Activated B cell treated with CpG ODN at 0.5 μM for 24 hours (primary cell): ENCODE results near the gene NAGPA. TPM values are rescaled to one million over a fixed set of nuclear protein-coding genes. Genes with fewer than 3 reads are reported as not detected.

ENCODE experiments used
- ATAC-seq: fragments of 200-7000 bp; cut with Tn5 transposase; one replicate; pipeline ENCODE4 v1.10.0; 2021; ENCODE audit warnings: low read depth, mild to moderate bottlenecking, moderate library complexity
- CTCF ChIA-PET: fragments of 350-600 bp; sonication (Branson Sonifier 250); formaldehyde crosslinking; loops from one replicate; lab custom pipeline; 2021; ENCODE audit warnings: antibody characterized with exemption; lab: Charles Lee
- POLR2A ChIA-PET: fragments of 350-600 bp; sonication (Branson Sonifier 250); formaldehyde crosslinking; loops from one replicate; lab custom pipeline; 2021; ENCODE audit warnings: antibody characterized with exemption; lab: Charles Lee
- DNase-seq: peaks from one replicate; pipeline ENCODE4 v3.0.0; 2022
- H3K27ac Mint-ChIP-seq: one replicate; pipeline ENCODE4 v1.8.0; 2020; ENCODE audit warnings: mixed read lengths
- H3K27me3 Mint-ChIP-seq: one replicate; pipeline ENCODE4 v1.8.0; 2021; ENCODE audit warnings: mixed read lengths
- H3K36me3 Mint-ChIP-seq: one replicate; pipeline ENCODE4 v1.8.0; 2021; ENCODE audit warnings: low read depth, mixed read lengths
- H3K4me1 Mint-ChIP-seq: one replicate; pipeline ENCODE4 v1.8.0; 2021; ENCODE audit warnings: mixed read lengths
- H3K4me3 Mint-ChIP-seq: one replicate; pipeline ENCODE4 v1.8.0; 2020; ENCODE audit warnings: mild to moderate bottlenecking, mixed read lengths
- H3K9me3 Mint-ChIP-seq: one replicate; pipeline ENCODE4 v1.8.0; 2020; ENCODE audit warnings: mixed read lengths
- intact Hi-C: fragments of 100-400 bp; cut with micrococcal nuclease; formaldehyde crosslinking; loops from one replicate; pipeline ENCODE4 v1.15.1; 2024
- total RNA-seq: library from RNA; stranded (reverse); gene quantifications from 2 replicates; pipeline ENCODE4 v1.2.3, GENCODE V29; 2022
- TF ChIP-seq, protein P1 (sequence below): fragments of 200-600 bp; IDR thresholded peaks from one replicate; pipeline ENCODE4 v1.8.0; 2022; ENCODE audit warnings: antibody characterized with exemption, mild to moderate bottlenecking

Gene NAGPA
- total RNA-seq, 1 donor from 2014 or later: 23.8 TPM

- Mint-ChIP-seq H3K36me3 (no peaks in the 10 kb centered on the region), H3K27ac (no peak overlapping the region), H3K4me3 (no peak overlapping the region), H3K27me3 (peaks cover 24% of the 10 kb centered on the region), H3K9me3 (peaks cover 5% of the 10 kb centered on the region), H3K4me1 (no peaks in the 10 kb centered on the region)
- intact Hi-C loops: no loop called here
- TF ChIP-seq, protein P1, sequence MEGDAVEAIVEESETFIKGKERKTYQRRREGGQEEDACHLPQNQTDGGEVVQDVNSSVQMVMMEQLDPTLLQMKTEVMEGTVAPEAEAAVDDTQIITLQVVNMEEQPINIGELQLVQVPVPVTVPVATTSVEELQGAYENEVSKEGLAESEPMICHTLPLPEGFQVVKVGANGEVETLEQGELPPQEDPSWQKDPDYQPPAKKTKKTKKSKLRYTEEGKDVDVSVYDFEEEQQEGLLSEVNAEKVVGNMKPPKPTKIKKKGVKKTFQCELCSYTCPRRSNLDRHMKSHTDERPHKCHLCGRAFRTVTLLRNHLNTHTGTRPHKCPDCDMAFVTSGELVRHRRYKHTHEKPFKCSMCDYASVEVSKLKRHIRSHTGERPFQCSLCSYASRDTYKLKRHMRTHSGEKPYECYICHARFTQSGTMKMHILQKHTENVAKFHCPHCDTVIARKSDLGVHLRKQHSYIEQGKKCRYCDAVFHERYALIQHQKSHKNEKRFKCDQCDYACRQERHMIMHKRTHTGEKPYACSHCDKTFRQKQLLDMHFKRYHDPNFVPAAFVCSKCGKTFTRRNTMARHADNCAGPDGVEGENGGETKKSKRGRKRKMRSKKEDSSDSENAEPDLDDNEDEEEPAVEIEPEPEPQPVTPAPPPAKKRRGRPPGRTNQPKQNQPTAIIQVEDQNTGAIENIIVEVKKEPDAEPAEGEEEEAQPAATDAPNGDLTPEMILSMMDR: no peak
- ChIA-PET CTCF (no interaction called here), POLR2A (no interaction called here)
- DNase-seq (no peak), ATAC-seq (no peak)
These were observed 52.3 kb downstream of the NAGPA start for GRCh38 chr16:4981473-4981872.

DNA sequence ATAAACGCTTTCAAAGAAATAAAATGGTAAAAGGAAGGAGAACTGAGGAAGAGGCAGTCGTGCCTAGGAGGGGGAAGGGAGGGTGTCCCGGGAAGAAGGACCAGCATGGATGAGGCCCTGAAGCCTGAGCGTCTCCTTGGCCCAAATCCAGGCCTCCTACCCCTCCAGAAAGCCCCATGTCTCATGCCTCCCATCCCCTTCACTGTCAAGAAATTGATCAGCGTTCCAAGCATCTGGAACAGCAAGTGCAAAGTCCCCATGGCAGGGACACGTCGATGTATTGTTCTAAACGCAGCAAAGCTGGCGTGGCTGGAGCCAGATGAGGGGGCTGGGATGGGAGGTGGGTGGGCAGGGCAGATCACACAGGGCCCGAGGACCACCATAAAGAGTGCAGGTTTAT lies 53.0 kb downstream of the NAGPA start:
- no peaks in the 10 kb centered on the region for H3K36me3 Mint-ChIP-seq
- TF ChIP-seq, protein P1: no peak
- no peak for DNase-seq
- no peak overlapping the region for H3K4me3 Mint-ChIP-seq
- H3K27ac Mint-ChIP-seq: no peak overlapping the region
- peaks cover 5% of the 10 kb centered on the region for H3K4me1 Mint-ChIP-seq
- POLR2A ChIA-PET: no interaction called here
- no peak for ATAC-seq
- CTCF ChIA-PET: no interaction called here
- peaks cover 3% of the 10 kb centered on the region for H3K9me3 Mint-ChIP-seq
- H3K27me3 Mint-ChIP-seq: peaks cover 21% of the 10 kb centered on the region
- intact Hi-C loops: no loop called here

- POLR2A ChIA-PET: no interaction called here
- TF ChIP-seq, protein P1: no peak
- DNase-seq (no peak), ATAC-seq (no peak)
- CTCF ChIA-PET: no interaction called here
- Mint-ChIP-seq H3K9me3 (peaks cover 3% of the 10 kb centered on the region), H3K4me3 (no peak overlapping the region), H3K27ac (no peak overlapping the region), H3K27me3 (peaks cover 21% of the 10 kb centered on the region), H3K36me3 (no peaks in the 10 kb centered on the region), H3K4me1 (peaks cover 9% of the 10 kb centered on the region)
- intact Hi-C loops: loop anchor here (5.0 kb wide), 1 partner anchor 52 kb away; the partner anchor contains the start of gene NAGPA
These were observed 53.7 kb downstream of the NAGPA start for GRCh38 chr16:4979736-4980660.

DNA sequence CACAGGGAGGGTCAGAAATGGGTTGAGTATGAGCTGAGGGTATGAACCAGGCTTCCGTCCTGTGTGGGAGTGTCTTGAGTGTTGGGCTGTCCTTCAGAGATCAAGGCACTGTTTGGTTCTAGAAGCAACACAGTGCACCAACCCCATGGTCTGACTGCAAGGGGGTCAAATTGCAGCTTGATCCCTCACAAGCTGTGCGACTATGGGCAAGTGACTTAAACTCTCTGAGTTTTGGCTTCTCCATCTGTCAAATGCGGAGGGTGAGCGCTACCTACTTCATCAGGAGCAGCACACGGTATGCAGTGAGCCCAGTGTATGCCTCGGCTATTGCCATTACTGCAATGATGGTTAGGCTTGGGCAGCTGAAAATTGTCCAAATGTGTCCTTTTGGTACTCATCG lies 54.6 kb downstream of the NAGPA start:
- peaks cover 3% of the 10 kb centered on the region for H3K9me3 Mint-ChIP-seq
- CTCF ChIA-PET: no interaction called here
- peaks cover 17% of the 10 kb centered on the region for H3K27me3 Mint-ChIP-seq
- POLR2A ChIA-PET: no interaction called here
- H3K4me3 Mint-ChIP-seq: no peak overlapping the region
- no peak overlapping the region for H3K27ac Mint-ChIP-seq
- TF ChIP-seq, protein P1: no peak
- intact Hi-C loops: loop anchor here (5.0 kb wide), 1 partner anchor 53 kb away; the partner anchor contains the start of gene NAGPA
- DNase-seq: no peak
- ATAC-seq: no peak
- H3K36me3 Mint-ChIP-seq: no peaks in the 10 kb centered on the region
- peaks cover 9% of the 10 kb centered on the region for H3K4me1 Mint-ChIP-seq

- POLR2A ChIA-PET: no interaction called here
These were observed 57.1 kb downstream of the NAGPA start for GRCh38 chr16:4976611-4977145.

More at GRCh38 chr16:4976611-4977145, 57.1 kb downstream of the NAGPA start:
- H3K4me3 Mint-ChIP-seq: no peak overlapping the region
- H3K9me3 Mint-ChIP-seq: no peaks in the 10 kb centered on the region
- H3K36me3 Mint-ChIP-seq: no peaks in the 10 kb centered on the region
- intact Hi-C loops: loop anchor here (2.0 to 5.0 kb wide), 2 partner anchors 18 to 56 kb away; partner anchors contain the start of genes NAGPA and SEC14L5
- TF ChIP-seq, protein P1: no peak
- H3K27ac Mint-ChIP-seq: no peak overlapping the region
- CTCF ChIA-PET: interaction anchor here (1.4 kb wide), 1 partner anchor 20 kb away, joined by 3 read pairs; no protein-coding TSS in a partner anchor
- peaks cover 9% of the 10 kb centered on the region for H3K4me1 Mint-ChIP-seq
- ATAC-seq: no peak
- H3K27me3 Mint-ChIP-seq: peaks cover 15% of the 10 kb centered on the region
- DNase-seq: no peak
